Ectodermal cell (in vitro differentiated cells): Measurements from ENCODE around the gene PRKCQ.

Source experiments
- H3K27ac ChIP-seq: 2 replicates; pipeline ENCODE4 v1.7.0; 2013; ENCODE audit warnings: mild to moderate bottlenecking, low read depth, low read length; ENCODE audit not compliant: insufficient read depth, poor library complexity, severe bottlenecking
- H3K27me3 ChIP-seq: 2 replicates; pipeline ENCODE4 v1.7.0; 2013; ENCODE audit warnings: mild to moderate bottlenecking, low read length; ENCODE audit not compliant: insufficient read depth, control insufficient read depth, poor library complexity, severe bottlenecking
- H3K36me3 ChIP-seq: one replicate; pipeline ENCODE4 v1.7.0; 2013; ENCODE audit warnings: low read length; ENCODE audit not compliant: control insufficient read depth, insufficient read depth
- H3K4me1 ChIP-seq: one replicate; pipeline ENCODE4 v1.7.0; 2013; ENCODE audit warnings: low read length; ENCODE audit not compliant: control insufficient read depth, insufficient read depth
- H3K4me3 ChIP-seq: 2 replicates; pipeline ENCODE4 v1.7.0; 2013; ENCODE audit warnings: low read depth, low read length, control low read depth; ENCODE audit not compliant: insufficient read depth
- H3K9me3 ChIP-seq: 2 replicates; pipeline ENCODE4 v1.7.0; 2013; ENCODE audit warnings: mild to moderate bottlenecking, low read length, moderate library complexity; ENCODE audit not compliant: control insufficient read depth
- WGBS, 2 experiments: methylation state at CpG; one replicate each; pipeline ENCODE4 v1.1.7; 2013; ENCODE audit warnings: missing lambda C conversion rate in 2 of 2; 5-methylcytosine and 5-hydroxymethylcytosine counted together

Gene PRKCQ

DNA sequence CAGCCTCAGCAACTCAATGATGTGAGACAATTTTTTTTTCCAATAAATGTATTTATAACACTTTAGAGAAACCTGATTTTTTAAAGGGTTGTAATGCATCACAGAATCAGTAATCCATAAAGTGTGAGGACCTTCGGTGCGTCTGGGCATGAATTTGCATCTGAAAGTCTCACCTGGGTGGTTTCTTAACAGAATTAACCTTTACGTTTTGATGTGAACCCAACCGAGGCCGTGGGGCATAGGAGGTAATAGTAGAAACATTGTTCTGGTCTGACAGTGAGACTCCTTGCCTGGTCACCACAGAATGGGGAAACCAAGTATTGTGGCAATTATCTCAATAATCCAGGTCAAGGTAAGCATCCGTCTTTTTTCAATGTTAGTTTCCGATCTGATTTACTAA, 114.6 kb downstream of the PRKCQ start:
- H3K27me3 ChIP-seq: no peaks in the 10 kb centered on the region
- WGBS, 2 experiments: 94% methylated on average over 7 of the region's 7 CpGs
- H3K36me3 ChIP-seq: no peaks in the 10 kb centered on the region
- no peak overlapping the region for H3K4me3 ChIP-seq
- no peak overlapping the region for H3K27ac ChIP-seq
- no peaks in the 10 kb centered on the region for H3K4me1 ChIP-seq
- H3K9me3 ChIP-seq: no peaks in the 10 kb centered on the region

GRCh38 chr10:6464862-6465430, 115.1 kb downstream of the PRKCQ start:
- Histone ChIP-seq H3K4me3 (no peak overlapping the region), H3K4me1 (no peaks in the 10 kb centered on the region), H3K9me3 (no peaks in the 10 kb centered on the region), H3K27me3 (no peaks in the 10 kb centered on the region), H3K27ac (no peak overlapping the region), H3K36me3 (no peaks in the 10 kb centered on the region)
- 93 to 96% methylated on average over 9 of the region's 9 CpGs for WGBS, 2 experiments

DNA sequence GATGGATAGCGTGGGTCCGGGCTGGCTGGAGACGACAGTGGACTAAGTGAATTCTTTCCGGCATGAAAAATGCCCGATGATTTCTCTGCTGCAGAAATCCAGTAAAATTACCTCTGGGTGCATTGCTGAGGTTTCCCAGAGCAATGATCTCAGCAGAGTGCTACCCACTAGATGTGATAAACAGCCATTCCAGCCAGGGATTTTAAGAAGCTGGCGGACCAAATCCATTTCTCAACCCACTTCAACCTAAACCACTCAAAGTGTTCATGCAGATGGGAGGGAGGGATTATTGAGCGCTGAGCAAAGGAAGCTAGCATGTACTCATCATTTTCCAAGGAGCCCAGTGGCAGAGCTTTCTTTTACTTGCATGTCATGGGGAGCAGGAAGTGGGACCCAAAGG, 116.7 kb downstream of the PRKCQ start:
- H3K4me3 ChIP-seq: no peak overlapping the region
- WGBS, 2 experiments: 96% methylated on average over 7 of the region's 7 CpGs
- H3K36me3 ChIP-seq: no peaks in the 10 kb centered on the region
- H3K27me3 ChIP-seq: no peaks in the 10 kb centered on the region
- no peak overlapping the region for H3K27ac ChIP-seq
- H3K9me3 ChIP-seq: no peaks in the 10 kb centered on the region
- no peaks in the 10 kb centered on the region for H3K4me1 ChIP-seq

GRCh38 chr10:6461961-6462360, 118.1 kb downstream of the PRKCQ start:
- Histone ChIP-seq H3K27ac (no peak overlapping the region), H3K9me3 (no peaks in the 10 kb centered on the region), H3K27me3 (no peaks in the 10 kb centered on the region), H3K36me3 (no peaks in the 10 kb centered on the region), H3K4me1 (no peaks in the 10 kb centered on the region), H3K4me3 (no peak overlapping the region)
- 91 to 95% methylated on average over 3 of the region's 3 CpGs for WGBS, 2 experiments

- 75 to 79% methylated on average over 2 of the region's 2 CpGs for WGBS, 2 experiments
- Histone ChIP-seq H3K4me1 (no peaks in the 10 kb centered on the region), H3K9me3 (no peaks in the 10 kb centered on the region), H3K27ac (no peak overlapping the region), H3K4me3 (no peak overlapping the region), H3K27me3 (no peaks in the 10 kb centered on the region), H3K36me3 (no peaks in the 10 kb centered on the region)
Observed at GRCh38 chr10:6460861-6461409, 119.1 kb downstream of the PRKCQ start.

DNA sequence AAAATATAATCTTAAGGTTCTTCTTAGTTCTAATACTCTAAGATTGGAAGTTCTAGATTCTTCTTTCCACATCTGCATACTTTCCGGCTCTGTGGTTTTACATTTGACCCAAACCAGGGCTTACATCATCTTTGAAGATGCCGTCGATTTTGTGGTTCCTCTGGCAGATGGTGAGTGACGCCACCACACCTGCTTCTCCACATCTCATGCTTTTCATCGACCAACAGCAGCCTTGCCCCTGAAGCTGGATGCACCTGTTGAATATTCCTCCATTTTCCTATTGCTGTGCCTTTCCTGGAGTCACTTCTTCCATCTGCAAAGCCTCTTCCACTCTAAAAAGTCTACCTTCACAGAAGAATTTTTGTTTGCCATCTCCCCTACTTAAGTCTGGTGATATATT, 121.3 kb downstream of the PRKCQ start:
- 93 to 94% methylated on average over 5 of the region's 5 CpGs for WGBS, 2 experiments
- no peaks in the 10 kb centered on the region for H3K36me3 ChIP-seq

DNA sequence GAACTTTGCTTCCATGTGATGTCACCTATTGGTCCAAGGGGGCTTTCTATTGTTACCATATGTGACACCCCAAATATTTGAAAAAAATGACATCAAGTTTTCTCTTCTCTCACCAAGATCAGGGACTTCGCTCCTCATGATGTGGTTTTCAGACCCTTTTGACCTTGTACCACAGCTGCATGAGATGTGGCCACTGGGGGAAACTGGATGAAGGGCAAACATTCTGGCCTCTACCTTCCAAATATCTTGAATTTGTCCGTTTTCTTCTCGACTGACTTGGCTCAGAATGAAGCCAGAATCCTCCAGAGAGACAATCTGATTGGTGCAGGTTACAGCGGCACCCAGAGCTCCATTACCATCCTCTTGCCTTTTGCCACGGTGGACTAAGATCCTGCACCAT, 122.7 kb downstream of the PRKCQ start:
- 93 to 94% methylated on average over 5 of the region's 5 CpGs for WGBS, 2 experiments
- Histone ChIP-seq H3K4me1 (no peaks in the 10 kb centered on the region), H3K4me3 (no peak overlapping the region), H3K36me3 (no peaks in the 10 kb centered on the region), H3K27me3 (no peaks in the 10 kb centered on the region), H3K9me3 (no peaks in the 10 kb centered on the region), H3K27ac (no peak overlapping the region)

More for the DNA sequence above, 121.3 kb downstream of the PRKCQ start:
- Histone ChIP-seq H3K27ac (no peak overlapping the region), H3K9me3 (no peaks in the 10 kb centered on the region), H3K4me3 (no peak overlapping the region), H3K4me1 (no peaks in the 10 kb centered on the region), H3K27me3 (no peaks in the 10 kb centered on the region)

- Histone ChIP-seq H3K27me3 (no peaks in the 10 kb centered on the region), H3K4me1 (no peaks in the 10 kb centered on the region), H3K27ac (no peak overlapping the region), H3K9me3 (no peaks in the 10 kb centered on the region), H3K36me3 (no peaks in the 10 kb centered on the region), H3K4me3 (no peak overlapping the region)
- 88 to 95% methylated on average over 1 of the region's 1 CpG for WGBS, 2 experiments
Observed at GRCh38 chr10:6456067-6456466, 124.0 kb downstream of the PRKCQ start.

DNA sequence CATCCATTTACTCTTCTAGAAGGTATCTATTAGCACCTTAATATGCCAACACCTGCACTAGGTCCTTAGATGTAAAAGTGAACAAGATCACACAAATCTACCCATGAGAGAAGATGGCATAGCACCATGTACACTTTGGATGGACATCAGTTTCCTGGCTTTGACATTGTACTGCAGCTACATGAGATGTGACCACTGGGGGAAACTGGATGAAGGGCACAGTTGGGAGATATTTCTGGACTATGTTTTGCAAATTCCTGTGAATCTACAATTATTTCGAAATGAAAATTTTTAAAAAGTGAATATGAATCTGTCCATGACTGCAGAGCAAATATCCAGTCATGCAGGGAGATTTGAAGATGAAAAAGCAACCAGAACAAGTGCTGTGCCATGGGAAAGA, 124.5 kb downstream of the PRKCQ start:
- H3K36me3 ChIP-seq: no peaks in the 10 kb centered on the region

GRCh38 chr10:6446711-6447110, 133.4 kb downstream of the PRKCQ start:
- 94 to 96% methylated on average over 8 of the region's 8 CpGs for WGBS, 2 experiments
- no peaks in the 10 kb centered on the region for H3K4me1 ChIP-seq
- no peaks in the 10 kb centered on the region for H3K27me3 ChIP-seq
- H3K9me3 ChIP-seq: no peaks in the 10 kb centered on the region
- no peaks in the 10 kb centered on the region for H3K36me3 ChIP-seq
- no peak overlapping the region for H3K27ac ChIP-seq
- no peak overlapping the region for H3K4me3 ChIP-seq

More for the DNA sequence above, 124.5 kb downstream of the PRKCQ start:
- H3K27ac ChIP-seq: no peak overlapping the region
- no peak overlapping the region for H3K4me3 ChIP-seq
- no peaks in the 10 kb centered on the region for H3K9me3 ChIP-seq
- no peaks in the 10 kb centered on the region for H3K4me1 ChIP-seq
- 93 to 97% methylated on average over 1 of the region's 1 CpG for WGBS, 2 experiments
- H3K27me3 ChIP-seq: no peaks in the 10 kb centered on the region
